ENCODE measurements around the gene NTRK2.

- TF ChIP-seq CTCF (IDR thresholded peaks at IDR 0.05; ENCODE audit: poor library complexity) (no peak), EZH2 (IDR thresholded peaks at IDR 0.05; ENCODE audit: borderline replicate concordance) (no peak)
These were observed 141.7 kb downstream of the NTRK2 start for GRCh38 chr9:84811072-84811750.

Data from hepatocyte (in vitro differentiated cells).